ENCODE measurements around the gene FNDC3A.
"Not testable (repeated sequence)": the region's sequence is repeated elsewhere in the genome, so short reads cannot be mapped to it uniquely, and the experiment has no call there.

The FNDC3A gene

GRCh38 chr13:48977973-48978372 is 2.3 kb downstream of the FNDC3A start:
- peak; percentile 37 for DNase-seq

- no peak for DNase-seq
These were observed 3.4 kb downstream of the FNDC3A start for GRCh38 chr13:48978942-48979601.

GRCh38 chr13:48979892-48980291 is 4.2 kb downstream of the FNDC3A start:
- peak; percentile 78 for DNase-seq

- no peak for DNase-seq
These were observed 7.6 kb downstream of the FNDC3A start for GRCh38 chr13:48983331-48983730.

- DNase-seq: no peak
These were observed 10.0 kb downstream of the FNDC3A start for GRCh38 chr13:48985756-48986155.

GRCh38 chr13:48990900-48991299 is 15.2 kb downstream of the FNDC3A start:
- DNase-seq: no peak

GRCh38 chr13:48993150-48993549 is 17.4 kb downstream of the FNDC3A start:
- no peak for DNase-seq

- DNase-seq: peak; percentile 61
These were observed 19.0 kb downstream of the FNDC3A start for GRCh38 chr13:48994706-48995105.

- peak; percentile 25 for DNase-seq
These were observed 23.1 kb downstream of the FNDC3A start for GRCh38 chr13:48998641-48999292.

- no peak for DNase-seq
These were observed 24.5 kb downstream of the FNDC3A start for GRCh38 chr13:49000247-49000646.

- not testable (repeated sequence) for DNase-seq
These were observed 43.4 kb downstream of the FNDC3A start for GRCh38 chr13:49018986-49019635.

GRCh38 chr13:49020328-49020727 is 44.6 kb downstream of the FNDC3A start:
- no peak for DNase-seq

- DNase-seq: no peak
These were observed 45.3 kb downstream of the FNDC3A start for GRCh38 chr13:49020940-49021553.

GRCh38 chr13:49021953-49022352 is 46.2 kb downstream of the FNDC3A start:
- no peak for DNase-seq

GRCh38 chr13:49022472-49023144 is 46.9 kb downstream of the FNDC3A start:
- DNase-seq: no peak

- DNase-seq: peak; percentile 51
These were observed 47.7 kb downstream of the FNDC3A start for GRCh38 chr13:49023431-49023830.

GRCh38 chr13:49026851-49027250 is 51.1 kb downstream of the FNDC3A start:
- DNase-seq: peak; percentile 58

GRCh38 chr13:49029570-49029969 is 53.9 kb downstream of the FNDC3A start:
- DNase-seq: no peak

- DNase-seq: no peak
These were observed 54.5 kb downstream of the FNDC3A start for GRCh38 chr13:49030213-49030612.

- no peak for DNase-seq
These were observed 65.2 kb downstream of the FNDC3A start for GRCh38 chr13:49040872-49041271.

GRCh38 chr13:49042476-49042875 is 66.8 kb downstream of the FNDC3A start:
- no peak for DNase-seq

- DNase-seq: no peak
These were observed 68.3 kb downstream of the FNDC3A start for GRCh38 chr13:49044008-49044407.

GRCh38 chr13:49044836-49045235 is 69.1 kb downstream of the FNDC3A start:
- peak; percentile 56 for DNase-seq

Data from suppressor macrophage treated with lipopolysaccharide for 4 hours (primary cell).